IPS-18a (cell line): ENCODE results near the gene ITPKB.
A peak's percentile ranks its signal among the peaks of the same experiment; 100 is the strongest.
"Not testable (repeated sequence)": the region's sequence is repeated elsewhere in the genome, so short reads cannot be mapped to it uniquely, and the experiment has no call there.

ENCODE experiments used
- H3K27ac ChIP-seq: one replicate; pipeline ENCODE4 v1.5.1; 2013; ENCODE audit warnings: low read length
- H3K27me3 ChIP-seq: one replicate; pipeline ENCODE4 v1.6.1; 2013; ENCODE audit warnings: mild to moderate bottlenecking, low read length; ENCODE audit not compliant: control insufficient read depth, insufficient read depth
- H3K36me3 ChIP-seq: one replicate; pipeline ENCODE4 v1.6.1; 2013; ENCODE audit warnings: low read depth, low read length; ENCODE audit not compliant: control insufficient read depth
- H3K4me1 ChIP-seq: one replicate; pipeline ENCODE4 v1.6.1; 2013; ENCODE audit warnings: low read depth, low read length; ENCODE audit not compliant: control insufficient read depth
- H3K4me3 ChIP-seq: one replicate; pipeline ENCODE4 v1.5.1; 2013; ENCODE audit warnings: low read length
- H3K9ac ChIP-seq: one replicate; pipeline ENCODE4 v1.6.1; 2013; ENCODE audit warnings: mild to moderate bottlenecking, low read length, moderate library complexity
- H3K9me3 ChIP-seq: one replicate; pipeline ENCODE4 v1.6.1; 2013; ENCODE audit warnings: low read depth, low read length; ENCODE audit not compliant: control insufficient read depth

ITPKB gene

DNA sequence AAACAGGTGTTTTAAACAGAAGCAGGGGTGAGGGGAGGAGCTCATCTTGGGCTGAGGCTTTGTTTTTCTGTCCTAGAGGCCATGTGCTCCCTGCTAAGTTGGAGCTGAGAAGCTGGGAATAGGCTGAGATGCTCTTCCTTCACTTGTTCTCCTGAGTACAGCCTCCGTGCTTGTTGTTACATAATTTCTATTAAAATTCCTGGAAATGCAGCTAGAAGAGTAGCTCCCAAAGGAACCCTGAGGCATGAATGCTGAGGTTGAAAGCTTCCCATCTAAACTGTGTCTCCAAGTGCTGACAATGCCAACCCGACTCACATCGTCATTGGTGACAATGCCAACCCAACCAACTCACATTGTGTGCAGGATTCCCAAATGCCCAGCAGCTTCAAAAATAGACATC is 12.6 kb upstream of the ITPKB start:
- Histone ChIP-seq H3K4me1 (no peaks in the 10 kb centered on the region), H3K27ac (no peak overlapping the region), H3K9ac (no peak overlapping the region), H3K27me3 (peaks cover 4% of the 10 kb centered on the region), H3K36me3 (no peaks in the 10 kb centered on the region), H3K9me3 (no peaks in the 10 kb centered on the region), H3K4me3 (no peak overlapping the region)

DNA sequence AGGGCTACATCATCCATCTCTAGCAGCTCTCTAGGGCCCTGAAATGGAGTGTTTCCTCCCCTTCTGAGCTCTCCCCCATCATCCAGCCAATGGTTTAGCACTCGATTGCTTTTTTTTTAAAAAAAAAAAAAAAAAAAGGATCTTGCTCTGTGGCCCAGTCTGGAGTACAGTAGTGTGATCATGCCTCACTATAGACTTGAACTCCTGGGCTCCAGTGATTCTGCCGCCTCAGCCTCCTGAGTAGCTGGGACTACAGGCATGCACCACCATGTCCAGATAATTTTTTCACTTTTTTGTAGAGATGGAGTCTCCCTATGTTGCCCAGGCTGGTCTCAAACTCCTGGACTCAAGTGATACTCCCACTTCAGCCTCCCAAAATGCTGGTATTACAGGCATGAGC is 12.1 kb upstream of the ITPKB start:
- Histone ChIP-seq H3K4me3 (no peak overlapping the region), H3K27me3 (peaks cover 4% of the 10 kb centered on the region), H3K9me3 (no peaks in the 10 kb centered on the region), H3K27ac (no peak overlapping the region), H3K9ac (no peak overlapping the region), H3K4me1 (no peaks in the 10 kb centered on the region), H3K36me3 (no peaks in the 10 kb centered on the region)

GRCh38 chr1:226749467-226749866 is 10.4 kb upstream of the ITPKB start:
- H3K27ac ChIP-seq = no peak overlapping the region
- H3K4me1 ChIP-seq = no peaks in the 10 kb centered on the region
- H3K9ac ChIP-seq = no peak overlapping the region
- H3K36me3 ChIP-seq = no peaks in the 10 kb centered on the region
- no peaks in the 10 kb centered on the region for H3K9me3 ChIP-seq
- H3K27me3 ChIP-seq = peaks cover 4% of the 10 kb centered on the region
- no peak overlapping the region for H3K4me3 ChIP-seq

GRCh38 chr1:226748306-226748705 is 9.2 kb upstream of the ITPKB start:
- H3K4me1 ChIP-seq = no peaks in the 10 kb centered on the region
- H3K9ac ChIP-seq = no peak overlapping the region
- H3K36me3 ChIP-seq = no peaks in the 10 kb centered on the region
- no peak overlapping the region for H3K27ac ChIP-seq
- no peak overlapping the region for H3K4me3 ChIP-seq
- no peaks in the 10 kb centered on the region for H3K9me3 ChIP-seq
- H3K27me3 ChIP-seq = peaks cover 4% of the 10 kb centered on the region

DNA sequence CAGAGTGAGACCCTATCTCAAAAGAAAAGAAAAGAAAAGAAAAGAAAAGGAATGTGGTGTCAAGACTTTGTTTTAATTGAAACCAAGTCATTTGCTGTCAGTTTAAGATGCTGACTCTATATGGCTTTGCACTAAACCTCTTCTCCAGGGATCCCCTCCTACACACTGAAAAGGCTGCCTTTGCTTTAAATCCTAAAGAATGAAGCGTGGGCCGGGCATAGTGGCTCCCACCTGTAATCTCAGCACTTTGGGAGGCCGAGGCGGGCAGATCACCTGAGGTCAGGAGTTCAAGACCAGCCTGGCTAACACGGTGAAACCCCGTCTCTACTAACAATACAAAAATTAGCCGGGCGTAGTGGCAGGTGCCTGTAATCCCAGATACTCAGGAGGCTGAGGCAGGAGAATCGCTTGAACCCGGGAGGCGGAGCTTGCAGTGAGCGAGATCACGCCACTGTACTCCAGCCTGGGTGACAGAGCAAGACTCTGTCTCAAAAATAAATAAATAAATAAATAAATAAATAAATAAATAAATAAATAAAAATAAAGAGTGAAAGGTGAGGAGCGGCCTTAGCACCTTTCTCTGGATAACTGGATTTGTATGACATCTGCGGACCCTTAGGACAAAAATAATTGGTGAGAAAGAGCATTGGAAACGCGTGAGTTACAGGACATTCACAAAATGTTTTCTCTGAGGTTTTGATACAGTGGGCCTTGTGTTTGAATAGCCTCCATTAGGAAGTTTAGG is 8.6 kb upstream of the ITPKB start:
- H3K9ac ChIP-seq, H3K27me3 ChIP-seq, H3K27ac ChIP-seq, H3K4me1 ChIP-seq, H3K36me3 ChIP-seq, H3K9me3 ChIP-seq, H3K4me3 ChIP-seq: not testable (repeated sequence)

GRCh38 chr1:226743259-226743658 is 4.2 kb upstream of the ITPKB start:
- Histone ChIP-seq H3K9me3 (no peaks in the 10 kb centered on the region), H3K4me1 (peaks cover 8% of the 10 kb centered on the region), H3K27ac (no peak overlapping the region)

GRCh38 chr1:226741009-226741408 is 1.9 kb upstream of the ITPKB start:
- H3K9ac ChIP-seq = no peak overlapping the region
- peaks cover 46% of the 10 kb centered on the region for H3K27me3 ChIP-seq
- no peak overlapping the region for H3K27ac ChIP-seq
- no peaks in the 10 kb centered on the region for H3K9me3 ChIP-seq
- no peaks in the 10 kb centered on the region for H3K36me3 ChIP-seq
- H3K4me1 ChIP-seq = peaks cover 8% of the 10 kb centered on the region
- H3K4me3 ChIP-seq = no peak overlapping the region

More at GRCh38 chr1:226743259-226743658, 4.2 kb upstream of the ITPKB start:
- no peaks in the 10 kb centered on the region for H3K36me3 ChIP-seq
- no peak overlapping the region for H3K9ac ChIP-seq
- peaks cover 25% of the 10 kb centered on the region for H3K27me3 ChIP-seq
- H3K4me3 ChIP-seq = no peak overlapping the region

GRCh38 chr1:226739696-226740065 is 599 bp upstream of the ITPKB start:
- H3K9me3 ChIP-seq = no peaks in the 10 kb centered on the region
- H3K27ac ChIP-seq = no peak overlapping the region
- no peak overlapping the region for H3K9ac ChIP-seq
- H3K4me1 ChIP-seq = peaks cover 8% of the 10 kb centered on the region
- H3K36me3 ChIP-seq = no peaks in the 10 kb centered on the region
- peak overlapping the region; percentile 74 for H3K4me3 ChIP-seq
- H3K27me3 ChIP-seq = peaks cover 59% of the 10 kb centered on the region

- peak overlapping the region; percentile 4 for H3K9ac ChIP-seq
- peak overlapping the region; percentile 74 for H3K4me3 ChIP-seq
- no peaks in the 10 kb centered on the region for H3K9me3 ChIP-seq
- H3K27me3 ChIP-seq = peaks cover 65% of the 10 kb centered on the region
- H3K27ac ChIP-seq = no peak overlapping the region
- H3K36me3 ChIP-seq = no peaks in the 10 kb centered on the region
- H3K4me1 ChIP-seq = peaks cover 8% of the 10 kb centered on the region
Measured at GRCh38 chr1:226738421-226738994, 574 bp downstream of the ITPKB start.

DNA sequence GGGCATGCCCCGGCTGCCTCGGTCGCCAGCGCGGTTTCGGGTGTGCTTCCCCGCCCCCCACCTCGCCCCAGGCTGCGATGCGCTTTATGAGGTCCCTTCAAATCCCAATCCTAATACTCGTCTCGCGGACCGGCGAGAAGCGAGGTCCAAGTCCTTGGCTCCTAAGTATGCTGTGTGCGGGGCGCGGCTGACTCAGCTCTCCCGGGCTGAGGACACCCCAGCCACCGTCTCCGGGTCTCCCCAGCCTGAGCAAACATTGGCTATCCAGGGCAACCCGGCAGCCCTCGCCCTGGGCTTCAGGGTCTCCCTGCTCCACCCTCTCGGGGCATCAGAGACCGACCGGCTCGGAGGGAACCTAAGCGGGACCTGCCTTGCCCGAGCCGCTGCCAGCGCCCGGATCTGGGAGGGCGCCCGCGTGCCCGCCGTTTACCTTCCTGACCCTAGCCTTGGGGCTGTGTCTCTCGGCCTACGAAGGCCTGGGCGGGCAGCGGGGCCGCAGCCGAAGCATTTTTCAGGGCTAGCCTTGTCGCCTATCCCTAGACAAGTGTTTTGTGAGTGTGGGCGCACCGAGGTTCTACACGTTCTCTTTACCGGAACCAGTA is 1.2 kb downstream of the ITPKB start:
- H3K36me3 ChIP-seq = no peaks in the 10 kb centered on the region
- no peak overlapping the region for H3K27ac ChIP-seq
- no peaks in the 10 kb centered on the region for H3K9me3 ChIP-seq
- peaks cover 65% of the 10 kb centered on the region for H3K27me3 ChIP-seq
- peaks cover 8% of the 10 kb centered on the region for H3K4me1 ChIP-seq
- peak overlapping the region; percentile 74 for H3K4me3 ChIP-seq
- H3K9ac ChIP-seq = no peak overlapping the region

DNA sequence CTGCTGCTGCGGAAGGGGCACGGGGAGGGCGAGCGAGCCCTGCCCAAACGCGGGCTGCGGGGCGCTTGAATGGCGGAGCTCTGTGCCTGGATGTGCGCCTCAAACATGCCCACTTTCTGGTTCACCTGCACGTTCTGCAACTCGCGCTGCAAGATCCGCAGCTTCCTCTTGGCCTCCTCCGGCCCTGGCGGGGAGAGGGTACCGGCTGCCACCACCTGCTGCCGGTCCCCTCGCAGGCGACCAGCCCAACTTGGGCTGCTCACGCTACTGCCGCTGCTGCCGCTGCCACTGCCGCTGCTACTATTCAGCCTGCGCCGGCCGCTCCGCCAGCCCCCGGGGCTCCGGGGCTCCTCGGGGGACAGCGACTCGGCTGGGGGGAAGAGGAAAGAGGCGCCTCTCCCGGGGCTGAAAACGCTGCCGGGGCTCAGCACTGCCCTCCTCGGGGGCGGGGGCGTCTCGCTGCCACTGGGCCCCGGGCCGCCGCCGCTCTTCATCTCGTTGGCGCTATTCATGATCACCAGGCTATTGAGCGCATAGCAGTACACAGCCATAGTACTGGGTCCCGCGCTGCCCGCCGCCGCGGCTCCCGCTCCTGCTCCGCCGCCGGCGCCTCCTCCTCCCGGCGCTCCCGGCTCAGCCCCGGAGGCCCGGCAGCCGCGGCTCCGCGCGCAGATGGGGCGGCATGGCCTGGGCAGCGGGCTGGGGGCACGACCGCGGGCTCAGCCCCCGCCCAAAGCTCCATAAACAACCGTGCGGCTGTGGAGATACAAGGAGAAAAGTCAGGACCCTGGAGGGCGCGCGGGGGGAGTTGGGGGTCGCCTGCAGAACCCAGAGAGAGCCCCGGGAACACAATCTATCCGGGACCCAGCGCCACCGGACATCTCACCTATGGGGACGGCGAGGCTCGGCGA is 1.9 kb downstream of the ITPKB start:
- Histone ChIP-seq H3K4me1 (peaks cover 8% of the 10 kb centered on the region), H3K36me3 (no peaks in the 10 kb centered on the region), H3K27ac (no peak overlapping the region), H3K4me3 (peak overlapping the region; percentile 74), H3K27me3 (peaks cover 65% of the 10 kb centered on the region), H3K9me3 (no peaks in the 10 kb centered on the region), H3K9ac (no peak overlapping the region)
